PC-9 (cell line): ENCODE results near the gene CERKL. TPM values are rescaled to one million over a fixed set of nuclear protein-coding genes. Genes with fewer than 3 reads are reported as not detected.

Experiments used
- BruUV-seq: library from RNA; stranded (reverse); fragments of 400-500 nt; replicated peaks from 2 replicates; lab custom pipeline; 2021; lab: Mats Ljungman, UMichigan
- CTCF ChIA-PET: fragments of 300-600 bp; sonication (Branson Sonifier 250); formaldehyde crosslinking; loops from one replicate; lab custom pipeline; 2022; ENCODE audit warnings: antibody characterized with exemption; lab: Charles Lee
- POLR2A ChIA-PET: fragments of 300-600 bp; sonication (Branson Sonifier 250); formaldehyde crosslinking; loops from one replicate; lab custom pipeline; 2022; ENCODE audit warnings: antibody characterized with exemption; ENCODE audit not compliant: unreplicated experiment; lab: Charles Lee
- DNase-seq, 2 experiments: peaks; one replicate each; pipeline versions ENCODE4 v3.0.0 to v3.0.0-alpha.2; 2015 to 2022; ENCODE audit warnings: mixed read lengths in 1 of 2
- H2AFZ ChIP-seq: fragments of 200-600 bp; sonication (generic); 2 replicates; pipeline ENCODE4 v1.8.1; 2017; ENCODE audit warnings: antibody characterized with exemption
- H3F3A ChIP-seq: fragments of 200-600 bp; sonication (generic); 2 replicates; pipeline ENCODE4 v1.8.1; 2017; ENCODE audit warnings: antibody characterized with exemption, mild to moderate bottlenecking, low read depth; ENCODE audit not compliant: insufficient read depth
- H3K27ac ChIP-seq: fragments of 200-600 bp; sonication (generic); 2 replicates; pipeline ENCODE4 v1.6.1; 2016; ENCODE audit warnings: mixed run types
- H3K27me3 ChIP-seq: fragments of 200-600 bp; sonication (generic); 2 replicates; pipeline ENCODE4 v1.6.1; 2016; ENCODE audit warnings: low read depth, mixed run types; ENCODE audit not compliant: insufficient read depth
- H3K36me3 ChIP-seq: fragments of 200-600 bp; sonication (generic); 2 replicates; pipeline ENCODE4 v1.6.1; 2016; ENCODE audit warnings: low read depth, mixed run types
- H3K4me1 ChIP-seq: fragments of 200-600 bp; sonication (generic); replicated peaks from 2 replicates; pipeline ENCODE4 v1.6.1; 2016; ENCODE audit warnings: mixed run types; ENCODE audit not compliant: insufficient read depth
- H3K4me2 ChIP-seq: fragments of 200-600 bp; sonication (generic); 2 replicates; pipeline ENCODE4 v1.6.1; 2017; ENCODE audit warnings: mixed run types
- H3K4me3 ChIP-seq: fragments of 200-600 bp; sonication (generic); 2 replicates; pipeline ENCODE4 v1.6.1; 2016; ENCODE audit warnings: mixed run types
- H3K79me2 ChIP-seq: fragments of 200-600 bp; sonication (generic); 2 replicates; pipeline ENCODE4 v1.6.1; 2017; ENCODE audit warnings: low read depth, mixed run types
- H3K9me2 ChIP-seq: fragments of 200-600 bp; sonication (generic); 2 replicates; pipeline ENCODE4 v1.8.1; 2017; ENCODE audit warnings: mild to moderate bottlenecking; ENCODE audit not compliant: insufficient read depth
- H3K9me3 ChIP-seq: fragments of 200-600 bp; sonication (generic); 2 replicates; pipeline ENCODE4 v1.8.1; 2016; ENCODE audit warnings: low read depth; ENCODE audit not compliant: insufficient read depth
- H4K20me1 ChIP-seq: fragments of 200-600 bp; sonication (generic); 2 replicates; pipeline ENCODE4 v1.8.1; 2017; ENCODE audit not compliant: insufficient read depth
- CTCF ChIP-seq: fragments of 200-600 bp; sonication (generic); conservative IDR thresholded peaks from 2 replicates; pipeline ENCODE4 v1.6.1; 2017; ENCODE audit warnings: mixed run types, antibody characterized with exemption, mild to moderate bottlenecking, moderate library complexity
- EZH2 ChIP-seq: fragments of 200-600 bp; sonication (generic); IDR thresholded peaks from 2 replicates; pipeline ENCODE4 v1.8.0; 2017; ENCODE audit warnings: antibody characterized with exemption, low read depth
- intact Hi-C: fragments of 100-400 bp; cut with micrococcal nuclease; formaldehyde crosslinking; loops from one replicate; pipeline ENCODE4 v1.10.0; 2022; ENCODE audit not compliant: unreplicated experiment
- total RNA-seq: library from RNA; stranded (reverse); gene quantifications from 2 replicates; pipeline ENCODE4 v1.2.3, GENCODE V29; 2021

Gene CERKL
- total RNA-seq, 1 experiment from 2014 or later = 1.6 TPM

- POLR2A ChIA-PET = no interaction called here
- DNase-seq = no peak
- CTCF ChIA-PET = no interaction called here
- no peaks in the 10 kb centered on the region for H3K79me2 ChIP-seq
- H3K4me3 ChIP-seq = no peak within 1 kb of the TSS
- H3K9me2 ChIP-seq = no peaks in the 10 kb centered on the region
- BruUV-seq = no TSS peak
- no peak for TF ChIP-seq EZH2
- no peak for TF ChIP-seq CTCF
- no peaks in the 10 kb centered on the region for H3F3A ChIP-seq
- no peaks in the 10 kb centered on the region for H3K36me3 ChIP-seq
- H3K4me2 ChIP-seq = no peak within 1 kb of the TSS
- H3K4me1 ChIP-seq = no peaks in the 10 kb centered on the region
- no peaks in the 10 kb centered on the region for H4K20me1 ChIP-seq
- intact Hi-C loops = loop anchor here (10.0 kb wide), 1 partner anchor 575 kb away; no protein-coding TSS in a partner anchor
- H3K27me3 ChIP-seq = no peaks in the 10 kb centered on the region
- H2AFZ ChIP-seq = no peak within 1 kb of the TSS; the same call in 1 of the 2 replicates
- no peak within 1 kb of the TSS for H3K27ac ChIP-seq
- H3K9me3 ChIP-seq = no peaks in the 10 kb centered on the region; the same call in 1 of the 2 replicates
Observed at GRCh38 chr2:181680055-181680936, 23.4 kb upstream of the CERKL start, which contains the start of gene NEUROD1. Gene NEUROD1 (minus strand): TSS chr2:181680517. CDS start chr2:181678860, 1,657 bp downstream.

GRCh38 chr2:181679544-181679979 is 22.7 kb upstream of the CERKL start:
- intact Hi-C loops = no loop called here
- Histone ChIP-seq H3K4me1 (no peaks in the 10 kb centered on the region), H3K4me2 (no peak overlapping the region), H3K4me3 (no peak overlapping the region), H3K79me2 (no peaks in the 10 kb centered on the region), H3K9me3 (no peaks in the 10 kb centered on the region; the same call in 1 of the 2 replicates), H3K36me3 (no peaks in the 10 kb centered on the region), H3F3A (no peaks in the 10 kb centered on the region), H3K27ac (no peak overlapping the region), H4K20me1 (no peaks in the 10 kb centered on the region), H3K9me2 (no peaks in the 10 kb centered on the region), H2AFZ (no peak overlapping the region), H3K27me3 (no peaks in the 10 kb centered on the region)
- no peak for DNase-seq
- no peak for TF ChIP-seq CTCF
- no peak for TF ChIP-seq EZH2
- CTCF ChIA-PET = interaction anchor here (0.5 kb wide), 1 partner anchor 256 kb away, joined by 3 read pairs; no protein-coding TSS in a partner anchor
- POLR2A ChIA-PET = no interaction called here
- BruUV-seq = no TSS peak

- no peak overlapping the region; the same call in 1 of the 2 replicates for H2AFZ ChIP-seq
- H3K4me3 ChIP-seq = no peak overlapping the region
- no peak for DNase-seq
- H3K27me3 ChIP-seq = no peaks in the 10 kb centered on the region
- H3K27ac ChIP-seq = no peak overlapping the region
- H3K4me2 ChIP-seq = no peak overlapping the region
- H3K9me2 ChIP-seq = no peaks in the 10 kb centered on the region
- BruUV-seq = no TSS peak
- no peaks in the 10 kb centered on the region for H3F3A ChIP-seq
- no peaks in the 10 kb centered on the region for H4K20me1 ChIP-seq
- H3K9me3 ChIP-seq = no peaks in the 10 kb centered on the region; the same call in 1 of the 2 replicates
- no peaks in the 10 kb centered on the region for H3K79me2 ChIP-seq
- POLR2A ChIA-PET = no interaction called here
- intact Hi-C loops = no loop called here
- CTCF ChIA-PET = interaction anchor here (0.5 kb wide), 1 partner anchor 256 kb away, joined by 3 read pairs; no protein-coding TSS in a partner anchor
- no peaks in the 10 kb centered on the region for H3K4me1 ChIP-seq
- no peaks in the 10 kb centered on the region for H3K36me3 ChIP-seq
- TF ChIP-seq EZH2 (no peak), CTCF (no peak)
Observed at GRCh38 chr2:181678861-181679543, 22.1 kb upstream of the CERKL start.
